PFSK-1 (cell line): ENCODE results near the gene ADPGK. TPM values are rescaled to one million over a fixed set of nuclear protein-coding genes. Genes with fewer than 3 reads are reported as not detected.

Source experiments
- FOXP2 ChIP-seq: optimal IDR thresholded peaks from 2 replicates; pipeline ENCODE3; 2011; ENCODE audit warnings: borderline replicate concordance, control low read depth, inconsistent platforms; ENCODE audit not compliant: insufficient read depth; ENCODE audit errors: extremely low read length, extremely low read depth
- POLR2AphosphoS5 ChIP-seq: IDR thresholded peaks from 2 replicates; pipeline ENCODE4 v1.6.1; 2012; ENCODE audit warnings: low read depth, mild to moderate bottlenecking, control low read depth, low read length, moderate library complexity
- SIN3A ChIP-seq: IDR thresholded peaks from 2 replicates; pipeline ENCODE4 v1.6.1; 2012; ENCODE audit warnings: mild to moderate bottlenecking, low read length, moderate library complexity, borderline replicate concordance; ENCODE audit not compliant: insufficient read depth
- TAF1 ChIP-seq: IDR thresholded peaks from 2 replicates; pipeline ENCODE4 v1.6.1; 2012; ENCODE audit warnings: low read length, control low read depth, borderline replicate concordance; ENCODE audit not compliant: insufficient read depth
- polyA plus RNA-seq: library from polyadenylated mRNA; unstranded; fragments of >200 nt; gene quantifications from one replicate; pipeline ENCODE4 v1.2.1, GENCODE V29; 2012; ENCODE audit warnings: low read depth, missing spikeins; ENCODE audit not compliant: insufficient read length
- TF ChIP-seq, protein P1 (sequence below), 2 experiments: IDR thresholded peaks; 2 replicates each; pipeline versions ENCODE4 v1.6.1 to v1.8.0; 2011 to 2012; ENCODE audit warnings: low read depth in 2 of 2, low read length in 2 of 2, control low read depth in 1 of 2, inconsistent platforms in 1 of 2, mild to moderate bottlenecking in 1 of 2, moderate library complexity in 1 of 2; ENCODE audit not compliant: insufficient read depth in 1 of 2

The ADPGK gene
- polyA plus RNA-seq, result 27.1 TPM

DNA sequence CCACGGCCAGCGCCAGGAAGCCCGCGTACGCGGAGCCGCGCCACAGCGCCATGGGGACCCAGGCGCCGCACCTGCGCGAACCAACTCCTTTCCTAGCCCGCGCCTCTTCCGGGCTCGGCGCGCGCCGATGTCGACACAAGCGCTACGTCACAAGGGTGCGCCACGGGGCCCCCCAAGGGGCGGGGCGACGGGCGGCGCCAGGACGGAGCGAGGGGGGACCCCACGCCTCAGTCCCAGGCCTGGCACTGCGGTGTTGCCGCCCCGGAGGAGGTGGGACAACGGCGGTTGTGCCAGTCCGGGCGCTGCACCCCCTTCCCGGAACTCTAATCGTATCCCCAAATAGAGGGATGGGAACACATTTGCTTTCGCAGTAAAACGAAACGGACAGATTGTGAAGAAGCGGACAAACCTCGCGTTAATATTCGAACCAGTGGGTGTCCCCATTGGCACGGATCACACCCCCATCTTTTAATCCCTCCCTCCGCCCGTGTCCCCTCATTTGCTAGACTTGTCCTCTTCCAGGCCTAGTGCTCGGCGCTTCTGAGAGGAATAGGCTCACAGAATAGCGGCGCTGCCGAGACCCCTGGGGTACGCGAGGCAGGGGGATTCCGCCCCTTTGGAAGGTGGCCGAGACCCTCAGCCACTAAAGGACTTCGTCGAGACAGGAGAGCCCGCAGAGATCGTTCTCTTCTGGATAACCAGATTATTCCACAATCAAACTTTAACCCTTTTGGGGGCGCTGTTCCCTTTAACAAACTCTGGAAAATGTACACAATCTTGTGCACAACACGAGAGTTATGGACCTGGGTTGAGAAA lies at the start of gene ADPGK:
ADPGK (minus strand) TSS at position 119 of the 816 bp plus-strand sequence; CDS start at position 52, 67 bp downstream.
- TF ChIP-seq POLR2AphosphoS5, result peak; percentile 84
- TF ChIP-seq SIN3A, result peak; percentile 98; the same call in 1 of the 2 replicates
- TF ChIP-seq FOXP2, result peak; percentile 76
- peak; percentile 80 for TF ChIP-seq TAF1
- TF ChIP-seq, protein P1, sequence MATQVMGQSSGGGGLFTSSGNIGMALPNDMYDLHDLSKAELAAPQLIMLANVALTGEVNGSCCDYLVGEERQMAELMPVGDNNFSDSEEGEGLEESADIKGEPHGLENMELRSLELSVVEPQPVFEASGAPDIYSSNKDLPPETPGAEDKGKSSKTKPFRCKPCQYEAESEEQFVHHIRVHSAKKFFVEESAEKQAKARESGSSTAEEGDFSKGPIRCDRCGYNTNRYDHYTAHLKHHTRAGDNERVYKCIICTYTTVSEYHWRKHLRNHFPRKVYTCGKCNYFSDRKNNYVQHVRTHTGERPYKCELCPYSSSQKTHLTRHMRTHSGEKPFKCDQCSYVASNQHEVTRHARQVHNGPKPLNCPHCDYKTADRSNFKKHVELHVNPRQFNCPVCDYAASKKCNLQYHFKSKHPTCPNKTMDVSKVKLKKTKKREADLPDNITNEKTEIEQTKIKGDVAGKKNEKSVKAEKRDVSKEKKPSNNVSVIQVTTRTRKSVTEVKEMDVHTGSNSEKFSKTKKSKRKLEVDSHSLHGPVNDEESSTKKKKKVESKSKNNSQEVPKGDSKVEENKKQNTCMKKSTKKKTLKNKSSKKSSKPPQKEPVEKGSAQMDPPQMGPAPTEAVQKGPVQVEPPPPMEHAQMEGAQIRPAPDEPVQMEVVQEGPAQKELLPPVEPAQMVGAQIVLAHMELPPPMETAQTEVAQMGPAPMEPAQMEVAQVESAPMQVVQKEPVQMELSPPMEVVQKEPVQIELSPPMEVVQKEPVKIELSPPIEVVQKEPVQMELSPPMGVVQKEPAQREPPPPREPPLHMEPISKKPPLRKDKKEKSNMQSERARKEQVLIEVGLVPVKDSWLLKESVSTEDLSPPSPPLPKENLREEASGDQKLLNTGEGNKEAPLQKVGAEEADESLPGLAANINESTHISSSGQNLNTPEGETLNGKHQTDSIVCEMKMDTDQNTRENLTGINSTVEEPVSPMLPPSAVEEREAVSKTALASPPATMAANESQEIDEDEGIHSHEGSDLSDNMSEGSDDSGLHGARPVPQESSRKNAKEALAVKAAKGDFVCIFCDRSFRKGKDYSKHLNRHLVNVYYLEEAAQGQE (IDR thresholded peaks at IDR 0.05; ENCODE audit: insufficient read depth in 1 of 2, low read depth in 2 of 2, low read length in 2 of 2), result 0 out of 4 replicates have a peak, but pooled peaks of 1 of the 2 experiments have one; percentile 35

DNA sequence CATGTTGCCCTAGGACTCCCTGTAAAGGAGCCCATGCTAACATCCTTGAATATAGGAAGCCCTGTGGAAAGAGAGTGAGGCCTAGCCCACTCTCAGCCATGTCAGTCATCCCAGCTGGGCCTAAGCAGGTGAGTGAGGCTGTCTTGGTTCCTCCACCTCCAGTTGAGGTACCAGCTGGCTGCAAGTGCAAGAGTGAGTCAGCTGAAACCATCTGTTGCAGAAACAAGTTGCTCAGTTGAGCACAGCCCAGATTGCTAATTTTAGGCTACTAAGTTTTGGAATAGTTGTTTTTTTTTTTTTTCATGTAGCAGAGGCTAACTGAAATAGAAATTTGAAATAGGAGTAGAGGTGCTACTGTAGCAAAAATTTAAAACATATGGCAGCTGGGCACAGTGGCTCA lies 43.7 kb upstream of the ADPGK start:
- TF ChIP-seq TAF1, result no peak
- no peak for TF ChIP-seq POLR2AphosphoS5
- TF ChIP-seq, protein P1 (IDR thresholded peaks at IDR 0.05; ENCODE audit: insufficient read depth in 1 of 2, low read depth in 2 of 2, low read length in 2 of 2), result no peak
- no peak for TF ChIP-seq SIN3A
- TF ChIP-seq FOXP2, result no peak

DNA sequence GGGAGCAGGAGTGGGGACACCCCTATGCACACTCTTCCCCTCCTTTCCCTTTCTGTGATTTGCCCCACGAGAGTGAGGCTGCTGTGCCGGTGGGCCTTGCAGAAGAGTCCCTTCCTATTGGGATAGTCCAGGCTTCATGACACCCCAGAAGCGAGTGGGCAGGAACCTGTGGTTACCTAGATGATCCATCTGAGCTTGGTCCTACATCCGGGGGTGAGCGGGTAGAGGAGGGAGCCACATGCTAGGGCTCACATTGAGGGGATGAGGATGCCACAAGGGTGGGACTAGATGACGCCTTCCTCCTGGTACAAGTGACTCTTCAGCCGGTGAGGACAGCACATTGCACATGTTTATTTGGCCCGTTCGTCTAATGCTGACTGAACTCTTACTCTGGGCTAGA lies 43.1 kb upstream of the ADPGK start:
- TF ChIP-seq, protein P1 (IDR thresholded peaks at IDR 0.05; ENCODE audit: insufficient read depth in 1 of 2, low read depth in 2 of 2, low read length in 2 of 2), result no peak
- TF ChIP-seq TAF1, result no peak

DNA sequence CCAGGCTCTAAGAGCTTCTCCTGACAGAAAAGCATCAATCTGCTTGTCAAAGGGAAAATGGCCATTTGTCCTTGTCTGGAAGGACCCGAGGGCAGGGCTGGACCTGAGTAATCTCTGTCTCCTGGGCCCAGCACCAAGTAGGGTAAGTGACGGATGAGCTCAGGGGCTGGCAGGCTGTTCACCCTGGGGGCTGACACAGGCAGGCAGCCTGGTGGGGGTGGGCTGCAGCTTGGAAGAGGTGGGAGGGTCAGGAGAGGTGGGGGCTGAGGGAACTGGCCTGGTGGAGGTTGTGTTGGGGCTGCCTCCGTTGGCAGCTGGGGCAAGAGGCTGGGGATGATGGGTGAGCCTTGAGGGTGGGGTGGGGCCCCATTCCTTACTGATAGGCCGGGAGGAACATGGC lies 42.3 kb upstream of the ADPGK start:
- TF ChIP-seq FOXP2 (no peak), TAF1 (no peak), SIN3A (no peak), POLR2AphosphoS5 (no peak)
- TF ChIP-seq, protein P1 (IDR thresholded peaks at IDR 0.05; ENCODE audit: insufficient read depth in 1 of 2, low read depth in 2 of 2, low read length in 2 of 2), result no peak
